Liver (tissue), 9 donors: ENCODE measurements around the gene OSBPL10. TPM values are rescaled to one million over a fixed set of nuclear protein-coding genes. Genes with fewer than 3 reads are reported as not detected.

Source experiments
- DNase-seq: peaks from one replicate; pipeline ENCODE4 v3.0.0-alpha.2; 2017; ENCODE audit warnings: low spot score
- H3K27ac ChIP-seq, 2 donors: one replicate each; pipeline ENCODE4 v1.7.0; 2013; ENCODE audit warnings: inconsistent platforms in 2 of 2, low read length in 2 of 2, control low read depth in 1 of 2, low read depth in 1 of 2, mild to moderate bottlenecking in 1 of 2
- H3K27me3 ChIP-seq, 4 donors: one replicate each; pipeline versions ENCODE4 v1.6.1 to v1.7.0; 2013; ENCODE audit warnings: low read length in 3 of 4, inconsistent platforms in 1 of 4, mild to moderate bottlenecking in 1 of 4, moderate library complexity in 1 of 4; ENCODE audit not compliant: control insufficient read depth in 4 of 4, insufficient read depth in 4 of 4
- H3K36me3 ChIP-seq, 4 donors: one replicate each; pipeline versions ENCODE4 v1.6.1 to v1.7.0; 2013; ENCODE audit warnings: low read length in 3 of 4, mild to moderate bottlenecking in 3 of 4, low read depth in 1 of 4, moderate library complexity in 1 of 4; ENCODE audit not compliant: control insufficient read depth in 4 of 4, insufficient read depth in 3 of 4
- H3K4me1 ChIP-seq, 4 donors: one replicate each; pipeline versions ENCODE4 v1.6.1 to v1.7.0; 2013; ENCODE audit warnings: low read length in 3 of 4, mild to moderate bottlenecking in 3 of 4, moderate library complexity in 1 of 4; ENCODE audit not compliant: control insufficient read depth in 4 of 4, insufficient read depth in 4 of 4
- H3K4me3 ChIP-seq, 3 donors: one replicate each; pipeline versions ENCODE4 v1.6.1 to v1.7.0; 2013; ENCODE audit warnings: low read length in 3 of 3, control low read depth in 1 of 3, low read depth in 1 of 3, mild to moderate bottlenecking in 1 of 3
- H3K9ac ChIP-seq, 2 donors: one replicate each; pipeline ENCODE4 v1.7.0; 2013; ENCODE audit warnings: low read length in 2 of 2, mild to moderate bottlenecking in 2 of 2, moderate library complexity in 2 of 2, control low read depth in 1 of 2, low read depth in 1 of 2
- H3K9me3 ChIP-seq, 4 donors: one replicate each; pipeline versions ENCODE4 v1.6.1 to v1.7.0; 2013; ENCODE audit warnings: low read length in 3 of 4; ENCODE audit not compliant: control insufficient read depth in 4 of 4
- ATF3 ChIP-seq: IDR thresholded peaks from 2 replicates; pipeline ENCODE4 v1.6.1; 2016; ENCODE audit warnings: antibody characterized with exemption
- FOXA1 ChIP-seq: IDR thresholded peaks from 2 replicates; pipeline ENCODE4 v1.6.1; 2016; ENCODE audit warnings: antibody characterized with exemption
- FOXA2 ChIP-seq: IDR thresholded peaks from 2 replicates; pipeline ENCODE4 v1.6.1; 2016; ENCODE audit warnings: antibody characterized with exemption
- GABPA ChIP-seq, 2 donors: IDR thresholded peaks in 1 of 2; conservative IDR thresholded peaks in 1 of 2; 2 replicates each; pipeline ENCODE4 v1.6.1; 2016; ENCODE audit warnings: antibody characterized with exemption in 2 of 2, mild to moderate bottlenecking in 1 of 2, moderate library complexity in 1 of 2
- HNF4A ChIP-seq, 2 donors: conservative IDR thresholded peaks; 2 replicates each; pipeline ENCODE4 v1.6.1; 2016; ENCODE audit warnings: antibody characterized with exemption in 2 of 2, mild to moderate bottlenecking in 2 of 2
- HNF4G ChIP-seq: IDR thresholded peaks from 2 replicates; pipeline ENCODE4 v1.6.1; 2016; ENCODE audit warnings: antibody characterized with exemption
- JUND ChIP-seq, 2 donors: IDR thresholded peaks; 2 replicates each; pipeline ENCODE4 v1.6.1; 2016; ENCODE audit warnings: antibody characterized with exemption in 2 of 2
- MAX ChIP-seq: IDR thresholded peaks from 2 replicates; pipeline ENCODE4 v1.6.1; 2016; ENCODE audit warnings: antibody characterized with exemption
- NR2F2 ChIP-seq: IDR thresholded peaks from 2 replicates; pipeline ENCODE4 v1.6.1; 2016; ENCODE audit warnings: antibody characterized with exemption
- RAD21 ChIP-seq, 2 donors: IDR thresholded peaks; 2 replicates each; pipeline ENCODE4 v1.6.1; 2016; ENCODE audit warnings: antibody characterized with exemption in 2 of 2, mild to moderate bottlenecking in 2 of 2
- RXRA ChIP-seq, 2 donors: IDR thresholded peaks; 2 replicates each; pipeline ENCODE4 v1.6.1; 2017 to 2018; ENCODE audit warnings: antibody characterized with exemption in 2 of 2, mild to moderate bottlenecking in 1 of 2
- SP1 ChIP-seq: IDR thresholded peaks from 2 replicates; pipeline ENCODE4 v1.6.1; 2018; ENCODE audit warnings: antibody characterized with exemption, mild to moderate bottlenecking
- TAF1 ChIP-seq: conservative IDR thresholded peaks from 2 replicates; pipeline ENCODE4 v1.6.1; 2016; ENCODE audit warnings: antibody characterized with exemption, mild to moderate bottlenecking
- YY1 ChIP-seq: IDR thresholded peaks from 2 replicates; pipeline ENCODE4 v1.6.1; 2016; ENCODE audit warnings: antibody characterized with exemption, mild to moderate bottlenecking
- WGBS: extraction: QIAGEN DNeasy Blood & Tissue Kit; methylation state at CpG from one replicate; pipeline ENCODE4 v1.1.7; 2013; 5-methylcytosine and 5-hydroxymethylcytosine counted together
- polyA plus RNA-seq, 2 donors: library from polyadenylated mRNA; stranded (reverse) in 1 of 2; unstranded in 1 of 2; fragments of 200-250 nt in 1 of 2; fragments of >200 nt in 1 of 2; fragmentation: Nextera tagmentation in 1 of 2; extraction: Ambion mirVana in 1 of 2; gene quantifications; one replicate each; pipeline versions ENCODE4 v1.2.1 to v1.2.3, GENCODE V29; 2013 to 2015
- total RNA-seq, 2 donors: library from RNA; depleted of rRNA; stranded (reverse); fragments of >200 nt; gene quantifications; one replicate each; pipeline ENCODE4 v1.2.3, GENCODE V29; 2014
- TF ChIP-seq, protein P1 (sequence below): fragments of 150-350 bp; IDR thresholded peaks from 2 replicates; pipeline ENCODE4 v1.5.1; 2017; ENCODE audit warnings: improper control_type of control experiment, low read depth, low read length; ENCODE audit not compliant: missing input control
- TF ChIP-seq, protein P2 (sequence below): IDR thresholded peaks from 2 replicates; pipeline ENCODE4 v1.6.1; 2016; ENCODE audit warnings: antibody characterized with exemption, mild to moderate bottlenecking
- TF ChIP-seq, protein P3 (sequence below): IDR thresholded peaks from 2 replicates; pipeline ENCODE4 v1.6.1; 2016; ENCODE audit warnings: antibody characterized with exemption
- donor health status: healthy.
- donor health status: healthy.
- donor health status: healthy.
- donor health status: healthy.
- donor health status: healthy.

OSBPL10 gene
- total and polyA plus RNA-seq, 4 donors: 0.75 to 4.0 (median 1.7) TPM

- TF ChIP-seq, protein P1, sequence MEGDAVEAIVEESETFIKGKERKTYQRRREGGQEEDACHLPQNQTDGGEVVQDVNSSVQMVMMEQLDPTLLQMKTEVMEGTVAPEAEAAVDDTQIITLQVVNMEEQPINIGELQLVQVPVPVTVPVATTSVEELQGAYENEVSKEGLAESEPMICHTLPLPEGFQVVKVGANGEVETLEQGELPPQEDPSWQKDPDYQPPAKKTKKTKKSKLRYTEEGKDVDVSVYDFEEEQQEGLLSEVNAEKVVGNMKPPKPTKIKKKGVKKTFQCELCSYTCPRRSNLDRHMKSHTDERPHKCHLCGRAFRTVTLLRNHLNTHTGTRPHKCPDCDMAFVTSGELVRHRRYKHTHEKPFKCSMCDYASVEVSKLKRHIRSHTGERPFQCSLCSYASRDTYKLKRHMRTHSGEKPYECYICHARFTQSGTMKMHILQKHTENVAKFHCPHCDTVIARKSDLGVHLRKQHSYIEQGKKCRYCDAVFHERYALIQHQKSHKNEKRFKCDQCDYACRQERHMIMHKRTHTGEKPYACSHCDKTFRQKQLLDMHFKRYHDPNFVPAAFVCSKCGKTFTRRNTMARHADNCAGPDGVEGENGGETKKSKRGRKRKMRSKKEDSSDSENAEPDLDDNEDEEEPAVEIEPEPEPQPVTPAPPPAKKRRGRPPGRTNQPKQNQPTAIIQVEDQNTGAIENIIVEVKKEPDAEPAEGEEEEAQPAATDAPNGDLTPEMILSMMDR: no peak
- TF ChIP-seq HNF4G (no peak), SP1 (no peak), NR2F2 (no peak), TAF1 (no peak), JUND (IDR thresholded peaks at IDR 0.05) (no peak)
These were observed 38.6 kb downstream of the OSBPL10 start (continued) for GRCh38 chr3:31942446-31942845.

- 83% methylated on average over 4 of the region's 4 CpGs for WGBS
- no peak for DNase-seq
These were observed 43.8 kb downstream of the OSBPL10 start for GRCh38 chr3:31937225-31937624.

DNA sequence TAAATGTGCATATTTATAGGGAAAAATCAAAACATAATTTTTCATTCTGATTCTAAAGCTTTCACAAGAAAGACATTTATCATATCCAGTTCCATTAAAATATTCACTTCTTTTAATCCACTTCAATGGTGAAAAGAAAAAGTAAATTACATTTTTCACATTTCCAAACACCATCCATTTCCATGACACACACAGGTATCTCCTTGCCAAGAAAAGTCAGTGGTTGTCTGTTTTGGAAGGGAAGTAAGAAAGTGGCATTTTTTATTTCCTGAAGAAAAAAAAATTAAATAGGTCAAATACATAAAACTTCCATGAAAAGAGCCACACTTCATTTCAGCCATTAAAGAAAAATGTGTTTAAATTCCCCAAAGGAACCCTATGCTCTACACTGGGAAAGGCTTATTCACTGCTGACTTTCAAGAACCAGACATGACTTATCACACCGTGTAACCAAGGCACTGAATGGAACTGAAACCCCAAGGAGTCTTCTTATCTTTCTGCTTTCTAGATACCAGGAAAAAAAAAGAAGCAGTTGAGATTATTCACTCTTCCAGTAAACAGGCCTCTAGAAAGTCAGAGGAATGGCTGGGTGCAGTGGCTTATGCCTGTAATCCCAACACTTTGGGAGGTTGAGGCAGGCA lies 44.5 kb downstream of the OSBPL10 start:
- Histone ChIP-seq H3K4me3 (no peak overlapping the region), H3K27ac (no peak overlapping the region), H3K9ac (no peak overlapping the region), H3K4me1 (no peaks in the 10 kb centered on the region), H3K9me3 (peaks cover 0 to 3% (median 0%) of the 10 kb centered on the region in 4 donors), H3K36me3 (no peaks in the 10 kb centered on the region), H3K27me3 (peaks cover 0 to 3% (median 0%) of the 10 kb centered on the region in 4 donors)
- 17% methylated on average over 1 of the region's 1 CpG for WGBS
- DNase-seq: no peak
- no peak for TF ChIP-seq MAX
- TF ChIP-seq, protein P2, sequence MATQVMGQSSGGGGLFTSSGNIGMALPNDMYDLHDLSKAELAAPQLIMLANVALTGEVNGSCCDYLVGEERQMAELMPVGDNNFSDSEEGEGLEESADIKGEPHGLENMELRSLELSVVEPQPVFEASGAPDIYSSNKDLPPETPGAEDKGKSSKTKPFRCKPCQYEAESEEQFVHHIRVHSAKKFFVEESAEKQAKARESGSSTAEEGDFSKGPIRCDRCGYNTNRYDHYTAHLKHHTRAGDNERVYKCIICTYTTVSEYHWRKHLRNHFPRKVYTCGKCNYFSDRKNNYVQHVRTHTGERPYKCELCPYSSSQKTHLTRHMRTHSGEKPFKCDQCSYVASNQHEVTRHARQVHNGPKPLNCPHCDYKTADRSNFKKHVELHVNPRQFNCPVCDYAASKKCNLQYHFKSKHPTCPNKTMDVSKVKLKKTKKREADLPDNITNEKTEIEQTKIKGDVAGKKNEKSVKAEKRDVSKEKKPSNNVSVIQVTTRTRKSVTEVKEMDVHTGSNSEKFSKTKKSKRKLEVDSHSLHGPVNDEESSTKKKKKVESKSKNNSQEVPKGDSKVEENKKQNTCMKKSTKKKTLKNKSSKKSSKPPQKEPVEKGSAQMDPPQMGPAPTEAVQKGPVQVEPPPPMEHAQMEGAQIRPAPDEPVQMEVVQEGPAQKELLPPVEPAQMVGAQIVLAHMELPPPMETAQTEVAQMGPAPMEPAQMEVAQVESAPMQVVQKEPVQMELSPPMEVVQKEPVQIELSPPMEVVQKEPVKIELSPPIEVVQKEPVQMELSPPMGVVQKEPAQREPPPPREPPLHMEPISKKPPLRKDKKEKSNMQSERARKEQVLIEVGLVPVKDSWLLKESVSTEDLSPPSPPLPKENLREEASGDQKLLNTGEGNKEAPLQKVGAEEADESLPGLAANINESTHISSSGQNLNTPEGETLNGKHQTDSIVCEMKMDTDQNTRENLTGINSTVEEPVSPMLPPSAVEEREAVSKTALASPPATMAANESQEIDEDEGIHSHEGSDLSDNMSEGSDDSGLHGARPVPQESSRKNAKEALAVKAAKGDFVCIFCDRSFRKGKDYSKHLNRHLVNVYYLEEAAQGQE: no peak
- no peak for TF ChIP-seq FOXA2
- no peak for TF ChIP-seq HNF4G
- no peak for TF ChIP-seq ATF3
- no peak for TF ChIP-seq RXRA (IDR thresholded peaks at IDR 0.05)
- no peak for TF ChIP-seq YY1
- TF ChIP-seq SP1: no peak
- TF ChIP-seq TAF1: no peak
- TF ChIP-seq RAD21 (IDR thresholded peaks at IDR 0.05): no peak

More at GRCh38 chr3:31937225-31937624, 43.8 kb downstream of the OSBPL10 start:
- TF ChIP-seq SP1 (no peak), RAD21 (IDR thresholded peaks at IDR 0.05) (no peak), HNF4A (conservative IDR thresholded peaks at IDR 0.05) (no peak), FOXA1 (no peak), GABPA (IDR thresholded peaks at IDR 0.05 in 1 of 2, conservative IDR thresholded peaks at IDR 0.05 in 1 of 2) (no peak), TAF1 (no peak), MAX (no peak), HNF4G (no peak)
- TF ChIP-seq, protein P1: no peak
- TF ChIP-seq, protein P3, sequence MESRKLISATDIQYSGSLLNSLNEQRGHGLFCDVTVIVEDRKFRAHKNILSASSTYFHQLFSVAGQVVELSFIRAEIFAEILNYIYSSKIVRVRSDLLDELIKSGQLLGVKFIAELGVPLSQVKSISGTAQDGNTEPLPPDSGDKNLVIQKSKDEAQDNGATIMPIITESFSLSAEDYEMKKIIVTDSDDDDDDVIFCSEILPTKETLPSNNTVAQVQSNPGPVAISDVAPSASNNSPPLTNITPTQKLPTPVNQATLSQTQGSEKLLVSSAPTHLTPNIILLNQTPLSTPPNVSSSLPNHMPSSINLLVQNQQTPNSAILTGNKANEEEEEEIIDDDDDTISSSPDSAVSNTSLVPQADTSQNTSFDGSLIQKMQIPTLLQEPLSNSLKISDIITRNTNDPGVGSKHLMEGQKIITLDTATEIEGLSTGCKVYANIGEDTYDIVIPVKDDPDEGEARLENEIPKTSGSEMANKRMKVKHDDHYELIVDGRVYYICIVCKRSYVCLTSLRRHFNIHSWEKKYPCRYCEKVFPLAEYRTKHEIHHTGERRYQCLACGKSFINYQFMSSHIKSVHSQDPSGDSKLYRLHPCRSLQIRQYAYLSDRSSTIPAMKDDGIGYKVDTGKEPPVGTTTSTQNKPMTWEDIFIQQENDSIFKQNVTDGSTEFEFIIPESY: no peak
- peaks cover 0 to 3% (median 0%) of the 10 kb centered on the region in 4 donors for H3K9me3 ChIP-seq
- H3K27me3 ChIP-seq: peaks cover 0 to 3% (median 0%) of the 10 kb centered on the region in 4 donors
- H3K27ac ChIP-seq: no peak overlapping the region
- H3K4me1 ChIP-seq: no peaks in the 10 kb centered on the region
- no peaks in the 10 kb centered on the region for H3K36me3 ChIP-seq
- no peak overlapping the region for H3K9ac ChIP-seq
- H3K4me3 ChIP-seq: no peak overlapping the region
